ENCODE results near the gene VRK2. TPM values are rescaled to one million over a fixed set of nuclear protein-coding genes. Genes with fewer than 3 reads are reported as not detected.

VRK2 gene
- total RNA-seq, 1 experiment from 2014 or later: 33.0 TPM

DNA sequence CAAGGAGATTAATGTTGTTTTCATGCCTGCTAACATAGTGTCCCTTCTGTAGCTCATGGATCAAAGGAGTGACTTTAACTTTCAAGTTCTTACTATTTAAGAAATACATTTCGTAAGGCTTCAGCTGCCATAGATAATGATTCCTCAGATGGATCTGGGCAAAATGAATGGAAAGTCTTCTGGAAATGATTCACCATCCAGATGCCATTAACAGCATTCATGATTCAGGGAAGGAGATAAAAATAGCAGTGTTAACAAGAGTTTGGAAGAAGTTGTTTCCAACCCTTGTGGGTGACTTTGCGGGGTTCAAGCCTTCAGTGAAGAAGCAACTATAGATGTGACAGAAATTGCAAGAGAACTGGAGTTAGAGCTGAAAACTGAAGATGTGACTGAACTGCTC lies 17.0 kb downstream of the VRK2 start:
- Histone ChIP-seq H3K79me2 (ENCODE audit: insufficient read depth, low read length) (peaks cover 26% of the 10 kb centered on the region), H3K36me3 (ENCODE audit: control insufficient read depth in 1 of 2, insufficient read depth in 2 of 2, low read length in 2 of 2) (no peaks in the 10 kb centered on the region), H3K9ac (ENCODE audit: low read length) (no peak overlapping the region), H3K27me3 (ENCODE audit: insufficient read depth, low read length) (no peaks in the 10 kb centered on the region), H3K4me2 (ENCODE audit: low read length) (peak overlapping the region; percentile 40), H3K9me3 (ENCODE audit: control insufficient read depth in 1 of 2, insufficient read depth in 1 of 2, low read depth in 1 of 2, low read length in 2 of 2) (no peaks in the 10 kb centered on the region), H3K27ac (ENCODE audit: low read depth, low read length) (no peak overlapping the region), H3K9me2 (ENCODE audit: insufficient read depth) (no peaks in the 10 kb centered on the region), H4K20me1 (ENCODE audit: insufficient read depth) (no peaks in the 10 kb centered on the region), H3K4me1 (ENCODE audit: control insufficient read depth in 1 of 2, insufficient read depth in 2 of 2, low read length in 2 of 2) (peaks cover 0 to 18% of the 10 kb centered on the region in 2 experiments; a peak in 2 of 4 replicates), H3K4me3 (replicated peaks in 1 of 2; ENCODE audit: low read depth in 1 of 2, low read length in 2 of 2) (0 out of 4 replicates have a peak overlapping the region, but pooled peaks of 1 of the 2 experiments have one; percentile 5), H2AFZ (ENCODE audit: low read depth, low read length, poor library complexity, severe bottlenecking) (no peak overlapping the region)
- BruUV-seq (replicated peaks): no TSS peak
- ChIA-PET CTCF (no interaction called here), POLR2A (no interaction called here), RAD21 (ENCODE audit: low non-redundant PET in 1 of 2, low total read pairs in 2 of 2, uncharacterized antibody in 2 of 2, unreplicated experiment in 2 of 2) (interaction anchor here in 1 of 2 experiments (0.7 kb wide), 1 partner anchor 149 kb away, joined by 5 read pairs; no protein-coding TSS in a partner anchor)
- DNase-seq (ENCODE audit: low read depth, low spot score): no peak
- intact Hi-C loops (cut with micrococcal nuclease): no loop called here
- no peak for TF ChIP-seq YY1 (IDR thresholded peaks at IDR 0.05; ENCODE audit: extremely low read depth, insufficient replicate concordance, low read depth, low read length)
- TF ChIP-seq EGR1 (IDR thresholded peaks at IDR 0.05; ENCODE audit: low read depth): no peak
- TF ChIP-seq SRF (IDR thresholded peaks at IDR 0.05; ENCODE audit: low read depth): no peak
- no peak for TF ChIP-seq EZH2phosphoT487 (IDR thresholded peaks at IDR 0.05; ENCODE audit: borderline replicate concordance)
- TF ChIP-seq JUND (IDR thresholded peaks at IDR 0.05): peak; percentile 43
- TF ChIP-seq, protein P1, sequence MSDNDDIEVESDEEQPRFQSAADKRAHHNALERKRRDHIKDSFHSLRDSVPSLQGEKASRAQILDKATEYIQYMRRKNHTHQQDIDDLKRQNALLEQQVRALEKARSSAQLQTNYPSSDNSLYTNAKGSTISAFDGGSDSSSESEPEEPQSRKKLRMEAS (IDR thresholded peaks at IDR 0.05): no peak
- TF ChIP-seq, protein P2, sequence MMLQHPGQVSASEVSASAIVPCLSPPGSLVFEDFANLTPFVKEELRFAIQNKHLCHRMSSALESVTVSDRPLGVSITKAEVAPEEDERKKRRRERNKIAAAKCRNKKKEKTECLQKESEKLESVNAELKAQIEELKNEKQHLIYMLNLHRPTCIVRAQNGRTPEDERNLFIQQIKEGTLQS (IDR thresholded peaks at IDR 0.05): no peak
- TF ChIP-seq POLR2AphosphoS5 (IDR thresholded peaks at IDR 0.05; ENCODE audit: low read depth, low read length): no peak
- TF ChIP-seq, protein P3, sequence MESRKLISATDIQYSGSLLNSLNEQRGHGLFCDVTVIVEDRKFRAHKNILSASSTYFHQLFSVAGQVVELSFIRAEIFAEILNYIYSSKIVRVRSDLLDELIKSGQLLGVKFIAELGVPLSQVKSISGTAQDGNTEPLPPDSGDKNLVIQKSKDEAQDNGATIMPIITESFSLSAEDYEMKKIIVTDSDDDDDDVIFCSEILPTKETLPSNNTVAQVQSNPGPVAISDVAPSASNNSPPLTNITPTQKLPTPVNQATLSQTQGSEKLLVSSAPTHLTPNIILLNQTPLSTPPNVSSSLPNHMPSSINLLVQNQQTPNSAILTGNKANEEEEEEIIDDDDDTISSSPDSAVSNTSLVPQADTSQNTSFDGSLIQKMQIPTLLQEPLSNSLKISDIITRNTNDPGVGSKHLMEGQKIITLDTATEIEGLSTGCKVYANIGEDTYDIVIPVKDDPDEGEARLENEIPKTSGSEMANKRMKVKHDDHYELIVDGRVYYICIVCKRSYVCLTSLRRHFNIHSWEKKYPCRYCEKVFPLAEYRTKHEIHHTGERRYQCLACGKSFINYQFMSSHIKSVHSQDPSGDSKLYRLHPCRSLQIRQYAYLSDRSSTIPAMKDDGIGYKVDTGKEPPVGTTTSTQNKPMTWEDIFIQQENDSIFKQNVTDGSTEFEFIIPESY (IDR thresholded peaks at IDR 0.05; ENCODE audit: extremely low read depth, insufficient replicate concordance, low read length): no peak
- TF ChIP-seq RAD21 (IDR thresholded peaks at IDR 0.05; ENCODE audit: low read depth): no peak
- TF ChIP-seq CBX3 (IDR thresholded peaks at IDR 0.05; ENCODE audit: low read depth): peak; percentile 20; the same call in 1 of the 2 replicates
- no peak for TF ChIP-seq EZH2 (IDR thresholded peaks at IDR 0.05)
- TF ChIP-seq ZNF274 (IDR thresholded peaks at IDR 0.05; ENCODE audit: low read depth, low read length): no peak
- TF ChIP-seq SIN3A (IDR thresholded peaks at IDR 0.05; ENCODE audit: low read depth): no peak
- TF ChIP-seq, protein P4, sequence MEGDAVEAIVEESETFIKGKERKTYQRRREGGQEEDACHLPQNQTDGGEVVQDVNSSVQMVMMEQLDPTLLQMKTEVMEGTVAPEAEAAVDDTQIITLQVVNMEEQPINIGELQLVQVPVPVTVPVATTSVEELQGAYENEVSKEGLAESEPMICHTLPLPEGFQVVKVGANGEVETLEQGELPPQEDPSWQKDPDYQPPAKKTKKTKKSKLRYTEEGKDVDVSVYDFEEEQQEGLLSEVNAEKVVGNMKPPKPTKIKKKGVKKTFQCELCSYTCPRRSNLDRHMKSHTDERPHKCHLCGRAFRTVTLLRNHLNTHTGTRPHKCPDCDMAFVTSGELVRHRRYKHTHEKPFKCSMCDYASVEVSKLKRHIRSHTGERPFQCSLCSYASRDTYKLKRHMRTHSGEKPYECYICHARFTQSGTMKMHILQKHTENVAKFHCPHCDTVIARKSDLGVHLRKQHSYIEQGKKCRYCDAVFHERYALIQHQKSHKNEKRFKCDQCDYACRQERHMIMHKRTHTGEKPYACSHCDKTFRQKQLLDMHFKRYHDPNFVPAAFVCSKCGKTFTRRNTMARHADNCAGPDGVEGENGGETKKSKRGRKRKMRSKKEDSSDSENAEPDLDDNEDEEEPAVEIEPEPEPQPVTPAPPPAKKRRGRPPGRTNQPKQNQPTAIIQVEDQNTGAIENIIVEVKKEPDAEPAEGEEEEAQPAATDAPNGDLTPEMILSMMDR (IDR thresholded peaks at IDR 0.05 in 2 of 3, conservative IDR thresholded peaks at IDR 0.05 in 1 of 3; ENCODE audit: borderline replicate concordance in 1 of 3, insufficient read depth in 1 of 3, low read depth in 2 of 3, low read length in 2 of 3): no peak
- no peak for TF ChIP-seq TCF7L2 (IDR thresholded peaks at IDR 0.05; ENCODE audit: borderline replicate concordance, extremely low read depth, insufficient read depth, insufficient read length)
- TF ChIP-seq FOSL1 (IDR thresholded peaks at IDR 0.05; ENCODE audit: low read depth): no peak
- TF ChIP-seq CEBPB (IDR thresholded peaks at IDR 0.05; ENCODE audit: low read depth): peak; percentile 37; the same call in 1 of the 2 replicates
- TF ChIP-seq, protein P5, sequence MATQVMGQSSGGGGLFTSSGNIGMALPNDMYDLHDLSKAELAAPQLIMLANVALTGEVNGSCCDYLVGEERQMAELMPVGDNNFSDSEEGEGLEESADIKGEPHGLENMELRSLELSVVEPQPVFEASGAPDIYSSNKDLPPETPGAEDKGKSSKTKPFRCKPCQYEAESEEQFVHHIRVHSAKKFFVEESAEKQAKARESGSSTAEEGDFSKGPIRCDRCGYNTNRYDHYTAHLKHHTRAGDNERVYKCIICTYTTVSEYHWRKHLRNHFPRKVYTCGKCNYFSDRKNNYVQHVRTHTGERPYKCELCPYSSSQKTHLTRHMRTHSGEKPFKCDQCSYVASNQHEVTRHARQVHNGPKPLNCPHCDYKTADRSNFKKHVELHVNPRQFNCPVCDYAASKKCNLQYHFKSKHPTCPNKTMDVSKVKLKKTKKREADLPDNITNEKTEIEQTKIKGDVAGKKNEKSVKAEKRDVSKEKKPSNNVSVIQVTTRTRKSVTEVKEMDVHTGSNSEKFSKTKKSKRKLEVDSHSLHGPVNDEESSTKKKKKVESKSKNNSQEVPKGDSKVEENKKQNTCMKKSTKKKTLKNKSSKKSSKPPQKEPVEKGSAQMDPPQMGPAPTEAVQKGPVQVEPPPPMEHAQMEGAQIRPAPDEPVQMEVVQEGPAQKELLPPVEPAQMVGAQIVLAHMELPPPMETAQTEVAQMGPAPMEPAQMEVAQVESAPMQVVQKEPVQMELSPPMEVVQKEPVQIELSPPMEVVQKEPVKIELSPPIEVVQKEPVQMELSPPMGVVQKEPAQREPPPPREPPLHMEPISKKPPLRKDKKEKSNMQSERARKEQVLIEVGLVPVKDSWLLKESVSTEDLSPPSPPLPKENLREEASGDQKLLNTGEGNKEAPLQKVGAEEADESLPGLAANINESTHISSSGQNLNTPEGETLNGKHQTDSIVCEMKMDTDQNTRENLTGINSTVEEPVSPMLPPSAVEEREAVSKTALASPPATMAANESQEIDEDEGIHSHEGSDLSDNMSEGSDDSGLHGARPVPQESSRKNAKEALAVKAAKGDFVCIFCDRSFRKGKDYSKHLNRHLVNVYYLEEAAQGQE (IDR thresholded peaks at IDR 0.05; ENCODE audit: low read depth): no peak
- TF ChIP-seq SP1 (IDR thresholded peaks at IDR 0.05; ENCODE audit: low read depth): 0 out of 2 replicates have a peak, but pooled peaks have one; percentile 19
- no peak for TF ChIP-seq POLR2A (IDR thresholded peaks at IDR 0.05; ENCODE audit: borderline replicate concordance, extremely low read depth, insufficient read depth, insufficient read length)
- TF ChIP-seq ZFX (IDR thresholded peaks at IDR 0.05): no peak
- no peak for ATAC-seq
